NK-92 (cell line): ENCODE results near the gene STKLD1.

Experiments used
- DNase-seq: peaks from one replicate; lab custom pipeline; 2025; ENCODE audit not compliant: unreplicated experiment; lab: John Stamatoyannopoulos, UW

STKLD1 gene

GRCh38 chr9:133344979-133345378 lies 31.2 kb upstream of the STKLD1 start:
- no peak for DNase-seq

DNA sequence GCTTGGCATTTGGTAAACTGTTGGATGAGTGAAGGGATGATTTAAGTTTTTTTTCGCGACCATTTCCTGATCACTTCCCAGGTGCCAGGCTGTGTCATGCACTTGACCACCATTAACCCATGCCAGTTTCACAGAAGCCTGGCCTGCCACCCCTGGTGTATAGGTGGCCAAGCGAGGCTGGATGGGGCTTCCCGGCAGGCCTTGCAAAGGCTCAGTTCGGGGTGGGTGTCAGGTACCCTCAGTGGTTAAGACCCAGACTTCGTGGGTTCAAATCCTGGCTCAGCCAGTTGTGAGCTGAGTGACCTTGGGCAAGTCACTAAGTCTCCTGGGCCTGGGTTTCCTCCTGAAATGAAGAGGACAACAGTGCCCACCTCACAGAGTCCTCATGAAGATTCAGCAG lies 30.6 kb upstream of the STKLD1 start:
- no peak for DNase-seq

DNA sequence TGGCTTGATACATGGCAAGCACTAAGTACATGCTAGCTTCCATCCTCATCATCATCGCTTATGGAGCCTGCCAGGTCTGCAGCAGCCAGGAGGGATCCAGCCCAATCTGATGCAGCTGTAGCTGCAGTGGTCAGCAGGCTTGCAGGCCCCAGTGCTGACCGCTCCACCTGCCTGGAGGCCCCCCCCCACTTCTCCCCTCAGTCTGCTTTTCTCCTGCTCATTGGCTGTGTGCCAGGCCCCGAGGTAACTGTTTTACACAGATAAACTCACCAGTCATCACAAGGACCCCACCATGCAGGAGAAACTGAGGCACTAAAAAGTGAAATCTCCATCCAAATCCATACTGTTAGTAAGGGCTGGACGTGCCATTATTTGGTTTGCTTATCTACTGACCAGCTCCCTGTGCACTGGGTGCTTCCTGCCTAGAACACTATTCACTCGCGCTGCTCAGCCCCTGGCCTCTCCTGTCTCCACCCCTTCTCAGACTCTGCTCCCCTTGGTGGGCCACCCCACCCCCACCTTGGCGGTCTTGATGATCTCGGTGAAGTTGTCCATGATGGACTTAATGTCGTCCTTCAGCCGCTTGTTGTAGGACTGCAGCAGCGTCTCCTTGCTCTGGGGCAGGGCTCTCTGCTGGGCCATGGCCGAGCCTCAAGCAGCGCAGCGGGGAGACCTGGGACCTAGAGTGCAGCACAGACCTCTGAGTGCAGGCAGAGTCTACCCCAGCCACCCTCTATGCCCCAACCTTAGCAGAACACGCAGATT lies 30.0 kb upstream of the STKLD1 start:
- DNase-seq: no peak

DNA sequence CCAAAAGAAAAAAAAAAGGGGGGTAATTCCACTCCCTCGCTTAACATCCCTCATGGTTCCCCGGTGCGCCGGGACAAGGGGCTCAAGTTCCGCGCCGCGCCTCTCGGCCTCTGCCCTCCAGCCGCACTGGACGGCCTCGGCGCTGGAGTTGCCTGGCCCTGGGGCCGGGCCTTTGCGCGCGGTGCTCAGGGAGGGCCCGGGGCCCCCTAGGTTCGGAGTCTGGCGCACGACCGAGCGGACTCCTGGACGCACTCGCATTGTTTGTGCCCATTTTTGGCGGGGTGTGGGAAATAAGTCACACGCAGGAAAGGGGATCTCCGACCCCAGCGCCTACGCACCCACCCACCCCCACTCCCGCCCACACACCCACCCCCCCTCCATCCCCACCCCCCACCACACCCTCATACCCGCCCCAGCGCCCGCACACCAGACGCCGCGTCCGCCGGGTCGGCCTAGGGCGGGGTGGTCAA lies 28.6 kb upstream of the STKLD1 start:
- no peak for DNase-seq

DNA sequence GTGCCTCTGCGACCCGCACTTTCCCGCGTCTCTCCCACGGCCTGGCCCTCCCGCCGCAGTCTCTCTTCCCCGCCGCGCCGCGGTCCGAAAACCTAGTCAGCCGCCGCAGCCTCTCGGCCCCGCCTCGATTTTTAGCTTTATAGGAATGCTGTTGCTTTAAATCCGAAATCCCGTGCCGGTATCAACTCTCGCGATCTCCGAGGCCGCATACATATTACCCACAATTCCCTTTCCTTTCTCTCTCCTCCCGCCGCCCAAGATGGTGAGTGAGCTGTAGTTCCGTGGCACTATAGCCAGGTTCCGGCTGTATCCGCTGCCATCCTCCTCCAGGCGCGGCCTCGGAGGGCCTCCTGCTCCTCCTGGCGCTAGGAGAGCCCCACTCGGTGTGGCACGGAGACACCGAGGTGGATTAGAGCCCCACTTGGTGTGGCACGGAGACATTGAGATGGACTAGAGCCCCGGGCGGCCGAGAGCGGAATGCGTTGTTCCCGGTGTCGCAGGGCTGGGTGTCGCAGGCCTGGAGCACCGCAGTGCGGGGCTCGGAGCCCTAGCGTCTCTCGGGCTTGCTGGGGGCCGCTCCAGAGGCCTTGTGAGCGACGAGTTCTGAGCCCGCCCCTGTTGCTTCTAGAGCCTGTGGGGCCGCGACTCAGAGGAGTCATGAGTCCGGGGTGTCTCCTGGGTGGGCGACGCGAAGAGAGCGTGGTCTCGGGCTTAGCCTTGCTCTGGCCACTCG lies 28.0 kb upstream of the STKLD1 start, which contains the start of the genes MED22 and RPL7A:
Gene MED22 (minus strand): TSS at position 147 of the 733 bp plus-strand sequence. CDS start 1,469 bp downstream, outside the sequence.
Gene RPL7A (plus strand): TSS at position 234 of the 733 bp plus-strand sequence. CDS start 26 bp downstream, at position 260.
- peak; percentile 36 for DNase-seq

GRCh38 chr9:133348718-133349573 lies 27.2 kb upstream of the STKLD1 start:
- no peak for DNase-seq

DNA sequence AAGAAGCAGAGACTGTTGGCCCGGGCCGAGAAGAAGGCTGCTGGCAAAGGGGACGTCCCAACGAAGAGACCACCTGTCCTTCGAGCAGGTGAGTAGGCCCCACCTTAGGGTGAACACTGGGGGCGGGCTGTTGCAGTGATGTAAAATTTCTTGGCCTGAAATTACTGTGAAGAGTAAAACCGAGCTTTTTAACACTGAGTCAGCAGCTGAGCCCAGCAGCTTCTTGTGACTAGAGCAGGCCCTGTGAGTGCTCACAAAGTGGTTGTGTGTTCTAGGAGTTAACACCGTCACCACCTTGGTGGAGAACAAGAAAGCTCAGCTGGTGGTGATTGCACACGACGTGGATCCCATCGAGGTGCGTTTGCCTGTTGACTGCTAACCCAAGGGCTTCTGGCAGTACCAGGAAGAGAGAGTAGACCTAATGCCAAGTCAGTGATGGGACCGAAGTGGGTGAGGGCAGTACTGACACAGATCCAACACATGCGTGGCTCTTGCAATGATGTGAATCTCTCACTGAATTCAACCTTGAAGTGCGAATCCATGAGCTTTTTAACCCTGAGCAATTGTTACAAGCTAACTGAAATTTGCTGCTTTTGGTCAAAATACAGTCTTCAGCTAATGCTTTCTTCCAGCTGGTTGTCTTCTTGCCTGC lies 26.1 kb upstream of the STKLD1 start:
- DNase-seq: no peak

GRCh38 chr9:133351526-133351907 lies 24.6 kb upstream of the STKLD1 start:
- no peak for DNase-seq

GRCh38 chr9:133351908-133352634 lies 24.1 kb upstream of the STKLD1 start:
- no peak for DNase-seq

DNA sequence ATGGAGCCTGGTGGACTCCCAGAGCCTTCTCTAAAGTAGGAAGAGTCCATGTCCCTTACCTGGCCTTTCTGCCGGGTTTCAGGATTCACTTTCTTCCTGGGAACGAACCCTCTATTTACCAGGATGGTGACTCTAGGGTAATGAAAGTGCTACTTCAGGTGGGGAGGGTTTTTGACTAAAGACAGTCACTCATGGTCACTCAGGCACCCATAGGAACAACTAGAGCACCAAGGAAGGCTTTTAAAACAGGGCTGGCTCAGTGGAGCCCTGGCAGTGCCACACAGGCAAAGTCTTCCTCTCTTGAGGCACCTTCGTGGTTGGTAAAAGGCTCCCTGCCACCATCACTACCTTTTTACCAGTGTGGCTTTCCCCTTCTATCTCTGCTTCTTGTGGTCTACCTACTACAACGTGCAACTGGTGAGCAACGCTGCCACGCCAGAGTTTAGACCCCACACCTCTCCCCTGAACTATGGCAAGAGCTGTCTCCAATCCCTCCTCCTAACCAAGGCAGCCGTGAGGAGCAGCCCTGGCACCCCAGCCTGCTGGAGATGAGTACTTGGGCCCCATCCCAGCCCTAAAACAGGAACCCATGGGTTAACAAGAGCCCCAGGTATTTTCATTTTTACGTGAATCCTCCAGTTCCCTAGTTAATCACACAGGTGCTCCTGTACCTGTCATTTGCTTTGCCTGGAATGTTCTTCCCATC lies 23.4 kb upstream of the STKLD1 start:
- DNase-seq: no peak

DNA sequence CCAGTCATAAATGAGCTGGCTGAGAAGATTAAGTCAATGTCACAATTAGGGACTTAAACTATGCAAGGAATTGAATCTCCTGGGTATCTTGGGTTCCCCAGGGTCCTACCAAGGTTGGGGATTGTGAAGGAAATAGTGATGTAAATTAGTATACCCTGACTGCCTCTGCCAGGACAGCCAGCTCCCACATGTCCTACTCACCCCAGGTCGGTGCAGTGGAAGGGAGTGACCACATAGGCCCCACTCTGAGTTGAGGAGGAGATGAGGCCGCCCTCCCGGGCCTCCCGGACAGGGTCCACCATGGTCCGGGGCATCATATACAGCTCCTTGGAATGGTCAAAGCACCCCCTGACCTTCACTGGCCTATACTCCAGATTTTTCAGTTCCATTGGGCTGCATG lies 22.6 kb upstream of the STKLD1 start:
- no peak for DNase-seq

GRCh38 chr9:133354766-133355165 lies 21.4 kb upstream of the STKLD1 start:
- no peak for DNase-seq

GRCh38 chr9:133355881-133356357 lies 20.2 kb upstream of the STKLD1 start:
- no peak for DNase-seq

- no peak for DNase-seq
These were observed 19.6 kb upstream of the STKLD1 start, which contains the start of the genes SURF1 and SURF2 for GRCh38 chr9:133356391-133357091. Gene SURF1, minus strand, starts transcription at chr9:133356487. Its CDS starts 34 bp downstream, at chr9:133356453. Gene SURF2, plus strand, starts transcription at chr9:133356550. Its CDS starts 43 bp downstream, at chr9:133356593.

- no peak for DNase-seq
These were observed 18.5 kb upstream of the STKLD1 start for GRCh38 chr9:133357656-133358055.

DNA sequence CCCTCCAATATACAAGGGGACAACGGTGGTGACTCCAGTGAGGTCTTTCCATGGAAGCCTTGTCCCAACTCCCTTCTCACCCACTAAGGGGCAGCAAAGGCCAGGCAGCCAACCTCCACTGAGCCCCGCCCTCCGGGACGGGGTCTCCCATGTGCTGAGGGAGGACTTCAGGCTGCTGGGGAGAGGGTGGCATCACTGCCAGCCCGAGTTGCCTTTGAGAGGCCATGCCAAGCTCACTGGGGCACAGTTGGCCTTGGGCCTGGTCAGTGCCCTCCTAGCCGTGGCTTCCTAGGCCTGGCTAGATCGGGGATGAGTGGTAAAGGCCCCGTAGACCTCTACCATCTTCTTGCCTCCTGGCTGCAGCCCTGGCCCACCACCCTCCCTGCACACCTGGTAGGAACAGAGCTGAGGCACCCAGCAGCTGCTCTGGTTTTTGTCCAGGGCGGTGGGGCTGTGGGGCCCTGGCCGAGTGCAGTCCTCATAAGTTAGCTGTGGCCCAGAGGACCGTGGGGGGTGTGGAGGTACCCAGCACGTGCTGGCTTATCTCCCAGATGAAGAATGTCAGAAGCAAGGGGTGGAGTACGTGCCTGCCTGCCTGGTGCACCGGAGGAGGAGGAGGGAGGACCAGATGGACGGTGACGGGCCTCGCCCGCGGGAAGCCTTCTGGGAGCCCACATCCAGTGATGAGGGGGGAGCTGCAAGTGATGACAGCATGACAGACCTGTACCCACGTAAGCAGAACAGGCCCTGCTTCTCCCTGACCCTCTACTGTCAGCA lies 16.6 kb upstream of the STKLD1 start:
- DNase-seq: no peak
